Adrenal gland (tissue), 12 donors: ENCODE results near the gene USP40. TPM values are rescaled to one million over a fixed set of nuclear protein-coding genes. Genes with fewer than 3 reads are reported as not detected.
A peak's percentile ranks its signal among the peaks of the same experiment; 100 is the strongest.

Experiments
- DNase-seq, 7 donors: peaks; one replicate each; pipeline ENCODE4 v3.0.0-alpha.2; 2019 to 2020
- H3K27ac ChIP-seq, 5 donors: fragments of 200-600 bp; sonication (generic) in 4 of 5; 1 replicate in 3 of 5; 2 replicates in 2 of 5; pipeline versions ENCODE4 v1.5.1 to v1.8.0; 2016 to 2020; ENCODE audit warnings: mild to moderate bottlenecking in 1 of 5
- H3K27me3 ChIP-seq: fragments of 200-600 bp; 2 replicates; pipeline ENCODE4 v1.8.0; 2021
- H3K36me3 ChIP-seq, 2 donors: fragments of 200-600 bp; replicated peaks in 1 of 2; 1 replicate in 1 of 2; 2 replicates in 1 of 2; pipeline versions ENCODE4 v1.5.1 to v1.8.0; 2018 to 2022
- H3K4me1 ChIP-seq, 2 donors: fragments of 200-600 bp; replicated peaks in 1 of 2; 1 replicate in 1 of 2; 2 replicates in 1 of 2; pipeline versions ENCODE4 v1.5.1 to v1.8.0; 2018 to 2021
- H3K4me3 ChIP-seq, 4 donors: fragments of 200-600 bp; sonication (generic) in 3 of 4; one replicate each; pipeline ENCODE4 v1.5.1; 2016 to 2018
- H3K9me3 ChIP-seq, 3 donors: fragments of 200-600 bp; sonication (generic) in 1 of 3; replicated peaks in 1 of 3; 1 replicate in 2 of 3; 2 replicates in 1 of 3; pipeline versions ENCODE4 v1.5.1 to v1.8.0; 2016 to 2021
- CTCF ChIP-seq, 6 experiments: fragments of 450-650 bp in 4 of 6; fragments of 200-600 bp in 2 of 6; sonication (generic) in 1 of 6; IDR thresholded peaks; 1 replicate in 5 of 6; 2 replicates in 1 of 6; pipeline versions ENCODE4 v1.5.1 to v1.8.0; 2016 to 2021; ENCODE audit warnings: antibody characterized with exemption in 6 of 6, mild to moderate bottlenecking in 2 of 6, moderate library complexity in 1 of 6
- POLR2A ChIP-seq, 2 donors: fragments of 450-650 bp; IDR thresholded peaks; one replicate each; pipeline ENCODE4 v1.6.1; 2017; ENCODE audit warnings: antibody characterized with exemption in 2 of 2, mild to moderate bottlenecking in 2 of 2, moderate library complexity in 1 of 2
- WGBS, 4 donors: extraction: QIAGEN DNeasy Blood & Tissue Kit in 2 of 4; methylation state at CpG; one replicate each; pipeline versions ENCODE4 v1.1.5 to v1.1.7; 2013 to 2017; 5-methylcytosine and 5-hydroxymethylcytosine counted together
- intact Hi-C, 2 donors: fragments of 100-400 bp; cut with DNase I; formaldehyde crosslinking; loops; one replicate each; pipeline versions ENCODE4 v1.14.1 to v1.15.0; 2022 to 2023
- polyA plus RNA-seq, 3 donors: library from polyadenylated mRNA; stranded (reverse); fragments of 200-250 nt in 2 of 3; fragments of 350-450 nt in 1 of 3; fragmentation: Illumina TruSeq in 1 of 3; extraction: RNeasy Lipid Tissue Mini Kit (QIAGEN cat#74804) in 1 of 3; gene quantifications; one replicate each; pipeline ENCODE4 v1.2.3, GENCODE V29; 2013 to 2014
- total RNA-seq, 9 donors: library from RNA; depleted of rRNA in 4 of 9; stranded (reverse); fragments of >200 nt in 4 of 9; fragments of 120-200 nt in 1 of 9; fragmentation: NEBNext Ultra II Directional in 1 of 9; extraction: Animal tissue kit (Norgen Biotek cat#: 25700) in 1 of 9; gene quantifications; one replicate each; pipeline versions ENCODE4 v1.1.0 to v1.2.4, GENCODE V29; 2013 to 2023
- donor health status: healthy with polysubstance abuse.
- donor health status: Bipolar disorder and iron deficiency.
- donor health status: DM: yes; HTN: yes; CAD: no.
- donor health status: DM: no; HTN: no; CAD: no.
- donor health status: DM: no; HTN: no; CAD: no.
- donor health status: DM: yes; HTN: yes; CAD: no.

USP40 gene
- total and polyA plus RNA-seq, 12 donors = 25.1 to 98.7 (median 46.3) TPM

- intact Hi-C loops = no loop called here
- Histone ChIP-seq H3K36me3 (peaks cover 0 to 61% of the 10 kb centered on the region in 2 donors), H3K9me3 (no peaks in the 10 kb centered on the region), H3K4me3 (no peak overlapping the region), H3K4me1 (peaks cover 21 to 42% of the 10 kb centered on the region in 2 donors), H3K27me3 (no peaks in the 10 kb centered on the region), H3K27ac (peak overlapping the region in 2 of 5 donors; percentile 63 to 82)
- TF ChIP-seq CTCF (IDR thresholded peaks at IDR 0.05) (no peak), POLR2A (IDR thresholded peaks at IDR 0.05) (no peak)
- DNase-seq = no peak
- WGBS, 4 donors = 94 to 96% (median 95%) methylated on average over 15 of the region's 15 CpGs
Observed at GRCh38 chr2:233485726-233486125, 80.9 kb downstream of the USP40 start.

- TF ChIP-seq CTCF (IDR thresholded peaks at IDR 0.05) (no peak), POLR2A (IDR thresholded peaks at IDR 0.05) (no peak)
- 70 to 96% (median 91%) methylated on average over 4 to 5 of the region's 5 CpGs for WGBS, 4 donors
Observed at GRCh38 chr2:233482616-233483015, 84.0 kb downstream of the USP40 start.

GRCh38 chr2:233481368-233482142 is 85.0 kb downstream of the USP40 start:
- Histone ChIP-seq H3K4me1 (peaks cover 7 to 8% of the 10 kb centered on the region in 2 donors), H3K27ac (no peak overlapping the region), H3K36me3 (peaks cover 0 to 77% of the 10 kb centered on the region in 2 donors), H3K9me3 (no peaks in the 10 kb centered on the region), H3K27me3 (no peaks in the 10 kb centered on the region), H3K4me3 (no peak overlapping the region)
- intact Hi-C loops = no loop called here
- 88 to 94% (median 89%) methylated on average over 17 to 22 of the region's 22 CpGs for WGBS, 4 donors
- TF ChIP-seq POLR2A (IDR thresholded peaks at IDR 0.05) (no peak), CTCF (IDR thresholded peaks at IDR 0.05) (no peak)
- peak in 1 of 7 donors; percentile 36 for DNase-seq

More at GRCh38 chr2:233482616-233483015, 84.0 kb downstream of the USP40 start:
- Histone ChIP-seq H3K4me3 (no peak overlapping the region), H3K27me3 (no peaks in the 10 kb centered on the region), H3K27ac (no peak overlapping the region), H3K4me1 (peaks cover 9 to 17% of the 10 kb centered on the region in 2 donors), H3K36me3 (peaks cover 0 to 67% of the 10 kb centered on the region in 2 donors), H3K9me3 (no peaks in the 10 kb centered on the region)
- peak in 1 of 7 donors; percentile 40 for DNase-seq
- intact Hi-C loops = no loop called here

GRCh38 chr2:233480490-233481202 is 85.9 kb downstream of the USP40 start:
- no peaks in the 10 kb centered on the region for H3K4me1 ChIP-seq
- WGBS, 4 donors = 91 to 93% (median 92%) methylated on average over 15 to 21 of the region's 21 CpGs
- no peak overlapping the region for H3K4me3 ChIP-seq
- H3K36me3 ChIP-seq = peaks cover 0 to 84% of the 10 kb centered on the region in 2 donors
- TF ChIP-seq POLR2A (IDR thresholded peaks at IDR 0.05) (no peak), CTCF (IDR thresholded peaks at IDR 0.05) (no peak)
- H3K27ac ChIP-seq = no peak overlapping the region
- no peaks in the 10 kb centered on the region for H3K27me3 ChIP-seq
- intact Hi-C loops = no loop called here
- H3K9me3 ChIP-seq = no peaks in the 10 kb centered on the region
- DNase-seq = peak in 3 of 7 donors; percentile 11 to 42 (median 16)
